ENCODE results near the gene KCNN3.

KCNN3 gene

GRCh38 chr1:154813846-154814505, 56.1 kb downstream of the KCNN3 start:
- TF ChIP-seq EZH2phosphoT487 (IDR thresholded peaks at IDR 0.05; ENCODE audit: low read length) (no peak), EZH2 (optimal IDR thresholded peaks at IDR 0.05; ENCODE audit: low read depth, low read length) (no peak), CTCF (IDR thresholded peaks at IDR 0.05; ENCODE audit: low read length) (no peak)
- H3K4me3 ChIP-seq (ENCODE audit: low read length): no peak overlapping the region
- no peaks in the 10 kb centered on the region for H3K4me1 ChIP-seq (ENCODE audit: low read length)
- H4K20me1 ChIP-seq (ENCODE audit: insufficient read depth, low read length): no peaks in the 10 kb centered on the region
- H3K79me2 ChIP-seq (ENCODE audit: low read length): peaks cover 84% of the 10 kb centered on the region
- no peak overlapping the region for H3K27ac ChIP-seq (ENCODE audit: low read length)
- H3K9me3 ChIP-seq (replicated peaks; ENCODE audit: insufficient read depth, low read length): no peaks in the 10 kb centered on the region
- no peaks in the 10 kb centered on the region for H3K9me2 ChIP-seq (replicated peaks; ENCODE audit: insufficient read depth, low read length)
- H3K36me3 ChIP-seq (replicated peaks; ENCODE audit: insufficient read depth, low read length): no peaks in the 10 kb centered on the region
- no peak overlapping the region for H3K9ac ChIP-seq (ENCODE audit: low read length)
- no peaks in the 10 kb centered on the region for H3K27me3 ChIP-seq (replicated peaks; ENCODE audit: insufficient read depth, low read length)
- H3F3A ChIP-seq (ENCODE audit: insufficient read depth, low read length): no peaks in the 10 kb centered on the region
- DNase-seq: no peak
- H2AFZ ChIP-seq (ENCODE audit: low read length): no peak overlapping the region
- H3K4me2 ChIP-seq (ENCODE audit: low read depth, low read length): no peak overlapping the region

GRCh38 chr1:154813300-154813816, 56.7 kb downstream of the KCNN3 start:
- H3K36me3 ChIP-seq (replicated peaks; ENCODE audit: insufficient read depth, low read length): no peaks in the 10 kb centered on the region
- H3K4me3 ChIP-seq (ENCODE audit: low read length): no peak overlapping the region
- no peaks in the 10 kb centered on the region for H3K9me2 ChIP-seq (replicated peaks; ENCODE audit: insufficient read depth, low read length)
- no peak for DNase-seq
- H3K79me2 ChIP-seq (ENCODE audit: low read length): peaks cover 84% of the 10 kb centered on the region
- no peak overlapping the region for H3K27ac ChIP-seq (ENCODE audit: low read length)
- TF ChIP-seq CTCF (IDR thresholded peaks at IDR 0.05; ENCODE audit: low read length) (no peak), EZH2phosphoT487 (IDR thresholded peaks at IDR 0.05; ENCODE audit: low read length) (no peak), EZH2 (optimal IDR thresholded peaks at IDR 0.05; ENCODE audit: low read depth, low read length) (no peak)
- no peak overlapping the region for H2AFZ ChIP-seq (ENCODE audit: low read length)
- H3F3A ChIP-seq (ENCODE audit: insufficient read depth, low read length): no peaks in the 10 kb centered on the region
- H3K4me2 ChIP-seq (ENCODE audit: low read depth, low read length): no peak overlapping the region
- H3K9me3 ChIP-seq (replicated peaks; ENCODE audit: insufficient read depth, low read length): no peaks in the 10 kb centered on the region
- no peaks in the 10 kb centered on the region for H4K20me1 ChIP-seq (ENCODE audit: insufficient read depth, low read length)
- H3K9ac ChIP-seq (ENCODE audit: low read length): no peak overlapping the region
- H3K27me3 ChIP-seq (replicated peaks; ENCODE audit: insufficient read depth, low read length): no peaks in the 10 kb centered on the region
- H3K4me1 ChIP-seq (ENCODE audit: low read length): no peaks in the 10 kb centered on the region

- TF ChIP-seq EZH2 (optimal IDR thresholded peaks at IDR 0.05; ENCODE audit: low read depth, low read length) (no peak), CTCF (IDR thresholded peaks at IDR 0.05; ENCODE audit: low read length) (no peak)
- peaks cover 81% of the 10 kb centered on the region for H3K79me2 ChIP-seq (ENCODE audit: low read length)
Observed at GRCh38 chr1:154812877-154813276, 57.2 kb downstream of the KCNN3 start.

More at GRCh38 chr1:154812877-154813276, 57.2 kb downstream of the KCNN3 start:
- Histone ChIP-seq H3K9ac (ENCODE audit: low read length) (no peak overlapping the region), H3K4me2 (ENCODE audit: low read depth, low read length) (no peak overlapping the region), H3K4me1 (ENCODE audit: low read length) (peaks cover 2% of the 10 kb centered on the region), H3K27me3 (replicated peaks; ENCODE audit: insufficient read depth, low read length) (no peaks in the 10 kb centered on the region), H3F3A (ENCODE audit: insufficient read depth, low read length) (0 out of 2 replicates have a peak, but pooled peaks cover 1% of the 10 kb centered on the region), H2AFZ (ENCODE audit: low read length) (no peak overlapping the region), H3K9me2 (replicated peaks; ENCODE audit: insufficient read depth, low read length) (no peaks in the 10 kb centered on the region), H4K20me1 (ENCODE audit: insufficient read depth, low read length) (no peaks in the 10 kb centered on the region), H3K9me3 (replicated peaks; ENCODE audit: insufficient read depth, low read length) (no peaks in the 10 kb centered on the region), H3K4me3 (ENCODE audit: low read length) (no peak overlapping the region), H3K36me3 (replicated peaks; ENCODE audit: insufficient read depth, low read length) (no peaks in the 10 kb centered on the region), H3K27ac (ENCODE audit: low read length) (no peak overlapping the region)
- DNase-seq: no peak
